Karpas-422 (cell line): ENCODE measurements around the gene DGKE. TPM values are rescaled to one million over a fixed set of nuclear protein-coding genes. Genes with fewer than 3 reads are reported as not detected.
A peak's percentile ranks its signal among the peaks of the same experiment; 100 is the strongest.

Experiments
- DNase-seq: peaks from one replicate; pipeline ENCODE4 v3.0.0-alpha.2; 2015
- H2AFZ ChIP-seq: fragments of 200-600 bp; sonication (generic); 2 replicates; pipeline ENCODE4 v1.6.1; 2014; ENCODE audit warnings: antibody characterized with exemption, low read length, mixed read lengths
- H3K27ac ChIP-seq: fragments of 200-600 bp; sonication (generic); 2 replicates; pipeline ENCODE4 v1.5.1; 2014; ENCODE audit warnings: mild to moderate bottlenecking, low read length, moderate library complexity
- H3K27me3 ChIP-seq: fragments of 200-600 bp; sonication (generic); 2 replicates; pipeline ENCODE4 v1.6.1; 2014; ENCODE audit warnings: low read length, mixed read lengths
- H3K36me3 ChIP-seq: fragments of 200-600 bp; sonication (generic); 2 replicates; pipeline ENCODE4 v1.6.1; 2014; ENCODE audit warnings: low read length, mixed read lengths; ENCODE audit not compliant: insufficient read depth
- H3K4me1 ChIP-seq: fragments of 200-600 bp; sonication (generic); 2 replicates; pipeline ENCODE4 v1.6.1; 2014; ENCODE audit warnings: mild to moderate bottlenecking, low read length, mixed read lengths
- H3K4me2 ChIP-seq: fragments of 200-600 bp; sonication (generic); 2 replicates; pipeline ENCODE4 v1.6.1; 2014; ENCODE audit warnings: low read length, low read depth, mild to moderate bottlenecking; ENCODE audit not compliant: poor library complexity, severe bottlenecking
- H3K4me3 ChIP-seq: fragments of 200-600 bp; sonication (generic); 2 replicates; pipeline ENCODE4 v1.5.1; 2014; ENCODE audit warnings: mild to moderate bottlenecking, antibody characterized with exemption, low read length, mixed read lengths
- H3K79me2 ChIP-seq: fragments of 200-600 bp; sonication (generic); 2 replicates; pipeline ENCODE4 v1.6.1; 2014; ENCODE audit warnings: mild to moderate bottlenecking, low read length, mixed read lengths
- H3K9ac ChIP-seq: fragments of 200-600 bp; sonication (generic); 2 replicates; pipeline ENCODE4 v1.6.0; 2014; ENCODE audit warnings: low read length
- H3K9me2 ChIP-seq: fragments of 200-600 bp; sonication (generic), shearing (Covaris generic); replicated peaks from 2 replicates; pipeline ENCODE4 v1.6.0; 2014; ENCODE audit warnings: mild to moderate bottlenecking, low read length, moderate library complexity; ENCODE audit not compliant: insufficient read depth
- H3K9me3 ChIP-seq: fragments of 300-700, 200-600 bp; sonication (generic); 2 replicates; pipeline ENCODE4 v1.6.1; 2014; ENCODE audit warnings: low read length, mixed read lengths
- H4K20me1 ChIP-seq: fragments of 200-600 bp; sonication (generic); 2 replicates; pipeline ENCODE4 v1.6.1; 2014; ENCODE audit warnings: mild to moderate bottlenecking, antibody characterized with exemption, low read length, low read depth; ENCODE audit not compliant: insufficient read depth
- total RNA-seq: library from RNA; depleted of rRNA; stranded (reverse); fragments of >200 nt; shearing (Covaris generic); gene quantifications from 2 replicates; pipeline ENCODE4 v1.2.3, GENCODE V29; 2014; ENCODE audit warnings: low replicate concordance

Gene DGKE
- total RNA-seq, 1 experiment from 2014 or later, result 0.30 TPM

GRCh38 chr17:56867948-56868376 lies 34.0 kb downstream of the DGKE start:
- Histone ChIP-seq H3K4me1 (peaks cover 14% of the 10 kb centered on the region), H4K20me1 (no peaks in the 10 kb centered on the region), H3K27ac (no peak overlapping the region), H3K9me3 (no peaks in the 10 kb centered on the region), H3K4me3 (no peak overlapping the region), H2AFZ (no peak overlapping the region), H3K9ac (no peak overlapping the region), H3K27me3 (no peaks in the 10 kb centered on the region), H3K4me2 (no peak overlapping the region), H3K36me3 (no peaks in the 10 kb centered on the region), H3K9me2 (no peaks in the 10 kb centered on the region), H3K79me2 (no peaks in the 10 kb centered on the region)
- no peak for DNase-seq

- H3K27me3 ChIP-seq, result no peaks in the 10 kb centered on the region
- H3K9me2 ChIP-seq, result no peaks in the 10 kb centered on the region
- H3K9ac ChIP-seq, result no peak overlapping the region
- H3K79me2 ChIP-seq, result no peaks in the 10 kb centered on the region
- no peaks in the 10 kb centered on the region for H4K20me1 ChIP-seq
- no peak overlapping the region for H2AFZ ChIP-seq
- H3K36me3 ChIP-seq, result no peaks in the 10 kb centered on the region
- H3K4me2 ChIP-seq, result no peak overlapping the region
- peaks cover 14% of the 10 kb centered on the region for H3K4me1 ChIP-seq
- H3K27ac ChIP-seq, result no peak overlapping the region
- H3K4me3 ChIP-seq, result no peak overlapping the region
- no peaks in the 10 kb centered on the region for H3K9me3 ChIP-seq
- DNase-seq, result no peak
These were observed 34.8 kb downstream of the DGKE start for GRCh38 chr17:56868716-56869115.

- Histone ChIP-seq H3K27ac (no peak overlapping the region), H4K20me1 (no peaks in the 10 kb centered on the region)
- DNase-seq, result no peak
These were observed 36.2 kb downstream of the DGKE start for GRCh38 chr17:56870081-56870651.

GRCh38 chr17:56876766-56877179 lies 42.8 kb downstream of the DGKE start:
- Histone ChIP-seq H3K4me3 (no peak overlapping the region), H2AFZ (no peak overlapping the region), H4K20me1 (0 out of 2 replicates have a peak, but pooled peaks cover 3% of the 10 kb centered on the region), H3K9me2 (no peaks in the 10 kb centered on the region), H3K4me2 (no peak overlapping the region), H3K27me3 (no peaks in the 10 kb centered on the region), H3K36me3 (no peaks in the 10 kb centered on the region), H3K79me2 (no peaks in the 10 kb centered on the region), H3K27ac (no peak overlapping the region), H3K4me1 (peaks cover 7% of the 10 kb centered on the region), H3K9me3 (no peaks in the 10 kb centered on the region), H3K9ac (no peak overlapping the region)
- DNase-seq, result no peak

More at GRCh38 chr17:56870081-56870651, 36.2 kb downstream of the DGKE start:
- Histone ChIP-seq H3K36me3 (no peaks in the 10 kb centered on the region), H3K4me1 (peaks cover 14% of the 10 kb centered on the region), H3K9me3 (no peaks in the 10 kb centered on the region), H3K9ac (no peak overlapping the region), H3K9me2 (no peaks in the 10 kb centered on the region), H3K4me3 (no peak overlapping the region), H3K4me2 (no peak overlapping the region), H3K27me3 (no peaks in the 10 kb centered on the region), H3K79me2 (no peaks in the 10 kb centered on the region), H2AFZ (no peak overlapping the region)

- Histone ChIP-seq H3K4me2 (no peak overlapping the region), H3K9ac (no peak overlapping the region), H3K79me2 (no peaks in the 10 kb centered on the region), H3K4me1 (peaks cover 7% of the 10 kb centered on the region), H3K27ac (no peak overlapping the region), H3K36me3 (no peaks in the 10 kb centered on the region), H2AFZ (no peak overlapping the region), H3K4me3 (no peak overlapping the region), H3K9me2 (no peaks in the 10 kb centered on the region), H4K20me1 (0 out of 2 replicates have a peak, but pooled peaks cover 3% of the 10 kb centered on the region), H3K27me3 (no peaks in the 10 kb centered on the region), H3K9me3 (no peaks in the 10 kb centered on the region)
- DNase-seq, result peak; percentile 56
These were observed 45.3 kb downstream of the DGKE start for GRCh38 chr17:56879280-56879679.

GRCh38 chr17:56880133-56880532 lies 46.2 kb downstream of the DGKE start:
- H3K27me3 ChIP-seq, result no peaks in the 10 kb centered on the region
- no peaks in the 10 kb centered on the region for H3K9me3 ChIP-seq
- no peak for DNase-seq
- no peaks in the 10 kb centered on the region for H3K36me3 ChIP-seq
- H3K4me2 ChIP-seq, result no peak overlapping the region
- no peaks in the 10 kb centered on the region for H3K9me2 ChIP-seq
- H4K20me1 ChIP-seq, result 0 out of 2 replicates have a peak, but pooled peaks cover 3% of the 10 kb centered on the region
- H3K4me3 ChIP-seq, result no peak overlapping the region
- peaks cover 7% of the 10 kb centered on the region for H3K4me1 ChIP-seq
- no peak overlapping the region for H3K27ac ChIP-seq
- H3K9ac ChIP-seq, result no peak overlapping the region
- H2AFZ ChIP-seq, result no peak overlapping the region
- H3K79me2 ChIP-seq, result no peaks in the 10 kb centered on the region

- DNase-seq, result no peak
- Histone ChIP-seq H2AFZ (no peak overlapping the region), H3K4me2 (no peak overlapping the region), H3K79me2 (no peaks in the 10 kb centered on the region), H4K20me1 (0 out of 2 replicates have a peak, but pooled peaks cover 3% of the 10 kb centered on the region), H3K9me2 (no peaks in the 10 kb centered on the region), H3K36me3 (no peaks in the 10 kb centered on the region), H3K9ac (no peak overlapping the region), H3K4me1 (peaks cover 7% of the 10 kb centered on the region), H3K27ac (no peak overlapping the region), H3K9me3 (no peaks in the 10 kb centered on the region), H3K4me3 (no peak overlapping the region), H3K27me3 (no peaks in the 10 kb centered on the region)
These were observed 46.6 kb downstream of the DGKE start for GRCh38 chr17:56880571-56880970.

- Histone ChIP-seq H4K20me1 (0 out of 2 replicates have a peak, but pooled peaks cover 3% of the 10 kb centered on the region), H3K9ac (no peak overlapping the region), H3K4me3 (no peak overlapping the region), H3K9me2 (no peaks in the 10 kb centered on the region), H3K27ac (no peak overlapping the region), H3K27me3 (no peaks in the 10 kb centered on the region), H3K9me3 (no peaks in the 10 kb centered on the region), H2AFZ (no peak overlapping the region), H3K4me1 (peaks cover 7% of the 10 kb centered on the region), H3K4me2 (no peak overlapping the region), H3K79me2 (no peaks in the 10 kb centered on the region), H3K36me3 (no peaks in the 10 kb centered on the region)
- DNase-seq, result no peak
These were observed 47.8 kb downstream of the DGKE start for GRCh38 chr17:56881685-56882295.
